K562 (cell line): ENCODE results near the gene REC8. TPM values are rescaled to one million over a fixed set of nuclear protein-coding genes. Genes with fewer than 3 reads are reported as not detected.

Source experiments
- AFF1 ChIP-seq, 2 experiments: fragments of 450-650 bp; IDR thresholded peaks; 2 replicates each; pipeline ENCODE4 v1.6.1; 2018; ENCODE audit warnings: mild to moderate bottlenecking in 2 of 2, low read depth in 1 of 2; ENCODE audit not compliant: partially characterized antibody in 2 of 2
- BCOR ChIP-seq: fragments of 450-650 bp; IDR thresholded peaks from 2 replicates; pipeline ENCODE4 v1.6.1; 2016
- CEBPZ ChIP-seq: fragments of 150-350 bp; IDR thresholded peaks from 2 replicates; pipeline ENCODE4 v1.6.1; 2014; ENCODE audit warnings: low read depth, mild to moderate bottlenecking, low read length, borderline replicate concordance
- HINFP ChIP-seq: fragments of 450-650 bp; conservative IDR thresholded peaks from 2 replicates; pipeline ENCODE4 v1.6.1; 2016; ENCODE audit warnings: missing genetic modification characterization, low read depth, mild to moderate bottlenecking, control low read depth, missing compliant biosample characterization
- HMG20A ChIP-seq: fragments of 450-650 bp; formaldehyde crosslinking; conservative IDR thresholded peaks from 2 replicates; pipeline ENCODE4 v1.4.0; 2020; ENCODE audit warnings: mild to moderate bottlenecking, mixed read lengths
- KLF10 ChIP-seq: fragments of 250-450 bp; sonication (Bioruptor Pico); IDR thresholded peaks from 2 replicates; pipeline ENCODE4 v1.6.1; 2021; ENCODE audit warnings: matching md5 sums
- LARP7 ChIP-seq: fragments of 450-650 bp; IDR thresholded peaks from 2 replicates; pipeline ENCODE4 v1.6.1; 2016
- MEIS2 ChIP-seq: fragments of 450-650 bp; IDR thresholded peaks from 2 replicates; pipeline ENCODE4 v1.6.1; 2014; ENCODE audit warnings: mild to moderate bottlenecking; ENCODE audit not compliant: partially characterized antibody
- NBN ChIP-seq: fragments of 450-650 bp; IDR thresholded peaks from 2 replicates; pipeline ENCODE4 v1.6.1; 2016; ENCODE audit warnings: low read depth, mild to moderate bottlenecking
- NCOA6 ChIP-seq: fragments of 450-650 bp; IDR thresholded peaks from 2 replicates; pipeline ENCODE4 v1.6.1; 2017; ENCODE audit warnings: mild to moderate bottlenecking
- SAP30 ChIP-seq: fragments of 200-600 bp; sonication (generic); IDR thresholded peaks from 2 replicates; pipeline ENCODE4 v1.6.1; 2012; ENCODE audit warnings: borderline replicate concordance, low read depth, mild to moderate bottlenecking, moderate library complexity, low read length, control low read depth, inconsistent platforms; ENCODE audit not compliant: insufficient read depth, poor library complexity, severe bottlenecking
- TAF9B ChIP-seq: fragments of 450-650 bp; IDR thresholded peaks from 2 replicates; pipeline ENCODE4 v1.6.1; 2018; ENCODE audit warnings: mild to moderate bottlenecking; ENCODE audit not compliant: partially characterized antibody
- TCFL5 ChIP-seq: fragments of 250-450 bp; sonication (Bioruptor Pico); conservative IDR thresholded peaks from 2 replicates; pipeline ENCODE4 v1.6.1; 2021; ENCODE audit warnings: mild to moderate bottlenecking, moderate library complexity, matching md5 sums
- THRAP3 ChIP-seq: fragments of 450-650 bp; IDR thresholded peaks from 2 replicates; pipeline ENCODE4 v1.6.1; 2016; ENCODE audit warnings: mild to moderate bottlenecking, inconsistent platforms, borderline replicate concordance
- ZBTB9 ChIP-seq: fragments of 450-650 bp; formaldehyde crosslinking; IDR thresholded peaks from 2 replicates; pipeline ENCODE4 v1.4.0; 2020; ENCODE audit warnings: mild to moderate bottlenecking, moderate library complexity
- ZFX ChIP-seq: sonication (generic); formaldehyde crosslinking; IDR thresholded peaks from 2 replicates; pipeline ENCODE4 v1.8.0; 2022; ENCODE audit warnings: mild to moderate bottlenecking, missing genetic modification reagents, moderate library complexity
- ZNF431 ChIP-seq: sonication (generic); formaldehyde crosslinking; IDR thresholded peaks from 2 replicates; pipeline ENCODE4 v1.8.0; 2022; ENCODE audit warnings: mild to moderate bottlenecking, missing genetic modification reagents
- ZNF436 ChIP-seq: fragments of 250-450, 450-650 bp; sonication (Bioruptor Pico); formaldehyde crosslinking; IDR thresholded peaks from 2 replicates; pipeline ENCODE4 v1.7.0; 2020; ENCODE audit warnings: mild to moderate bottlenecking
- polyA plus RNA-seq, 8 experiments: library from polyadenylated mRNA; depleted of rRNA in 4 of 8; stranded (reverse) in 5 of 8; unstranded in 3 of 8; fragments of >200 nt; fragmentation: Nextera tagmentation in 2 of 8; fragmentation: Illumina TruSeq in 1 of 8; extraction: Ambion mirVana in 2 of 8; extraction: Trizol in 1 of 8; gene quantifications; 2 replicates each; pipeline versions ENCODE4 v1.2.1 to v1.2.3, GENCODE V29; 2011 to 2014; ENCODE audit warnings: inconsistent platforms in 1 of 8, missing spikeins in 1 of 8
- total RNA-seq, 7 experiments: library from RNA; depleted of rRNA in 6 of 7; stranded (reverse); fragments of >200 nt in 6 of 7; fragmentation: Illumina TruSeq in 2 of 7; extraction: Trizol in 2 of 7; gene quantifications; 2 replicates each; pipeline versions ENCODE4 v1.2.1 to v1.2.3, GENCODE V29; 2011 to 2021; ENCODE audit warnings: low replicate concordance in 1 of 7

REC8 gene
- total and polyA plus RNA-seq, 9 of the 15 experiments (the other 6 are each of a cell fraction or from before 2014, with no cell fraction given) = 0.11 to 2.5 (median 0.85) TPM

GRCh38 chr14:24215495-24216344 is 43.8 kb downstream of the REC8 start, which contains the start of gene MDP1 (continued):
- no peak for TF ChIP-seq AFF1 (IDR thresholded peaks at IDR 0.05; ENCODE audit: low read depth in 1 of 2, partially characterized antibody in 2 of 2)
- no peak for TF ChIP-seq TCFL5 (CRISPR knock-in tag)
- TF ChIP-seq LARP7 = no peak
- no peak for TF ChIP-seq CEBPZ
- no peak for TF ChIP-seq KLF10
- no peak for TF ChIP-seq SAP30
- peak; percentile 18 for TF ChIP-seq MEIS2
- TF ChIP-seq HMG20A (CRISPR knock-in tag) = no peak
- TF ChIP-seq ZBTB9 (CRISPR knock-in tag) = no peak
- TF ChIP-seq BCOR = no peak
- peak; percentile 62 for TF ChIP-seq TAF9B
- no peak for TF ChIP-seq ZNF436 (CRISPR knock-in tag)
- TF ChIP-seq ZNF431 (CRISPR knock-in tag) = no peak
- no peak for TF ChIP-seq HINFP (tag)
- TF ChIP-seq ZFX = peak; percentile 73
- no peak for TF ChIP-seq THRAP3
- no peak for TF ChIP-seq NBN
- no peak for TF ChIP-seq NCOA6
